CD1c-positive myeloid dendritic cell (primary cell): ENCODE data around the gene LASP1NB.
A peak's percentile ranks its signal among the peaks of the same experiment; 100 is the strongest.
"Not testable (repeated sequence)": the region's sequence is repeated elsewhere in the genome, so short reads cannot be mapped to it uniquely, and the experiment has no call there.

Source experiments
- DNase-seq: peaks from one replicate; pipeline ENCODE4 v3.0.0-alpha.2; 2016; ENCODE audit errors: extremely low spot score

The LASP1NB gene

DNA sequence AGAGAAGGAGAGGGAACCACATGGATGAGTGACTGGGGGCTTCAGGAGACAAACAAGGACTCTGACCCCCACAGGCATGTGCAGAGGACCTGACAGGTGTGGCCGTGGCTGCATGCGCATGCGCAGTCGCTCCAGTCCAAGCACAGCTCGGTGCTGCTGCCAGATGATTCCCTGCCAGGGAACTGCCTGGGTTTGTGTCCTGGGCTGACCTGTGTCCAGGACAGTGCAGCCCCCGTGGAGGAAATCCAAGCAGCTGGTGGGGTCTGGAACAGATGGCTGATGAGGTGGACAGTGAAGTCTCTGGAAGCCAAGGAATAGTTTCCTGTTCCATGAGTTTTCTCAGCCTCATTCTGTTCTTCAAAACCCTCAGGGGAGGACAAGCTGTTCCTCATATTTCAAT, 28.2 kb upstream of the LASP1NB start:
- DNase-seq: no peak

DNA sequence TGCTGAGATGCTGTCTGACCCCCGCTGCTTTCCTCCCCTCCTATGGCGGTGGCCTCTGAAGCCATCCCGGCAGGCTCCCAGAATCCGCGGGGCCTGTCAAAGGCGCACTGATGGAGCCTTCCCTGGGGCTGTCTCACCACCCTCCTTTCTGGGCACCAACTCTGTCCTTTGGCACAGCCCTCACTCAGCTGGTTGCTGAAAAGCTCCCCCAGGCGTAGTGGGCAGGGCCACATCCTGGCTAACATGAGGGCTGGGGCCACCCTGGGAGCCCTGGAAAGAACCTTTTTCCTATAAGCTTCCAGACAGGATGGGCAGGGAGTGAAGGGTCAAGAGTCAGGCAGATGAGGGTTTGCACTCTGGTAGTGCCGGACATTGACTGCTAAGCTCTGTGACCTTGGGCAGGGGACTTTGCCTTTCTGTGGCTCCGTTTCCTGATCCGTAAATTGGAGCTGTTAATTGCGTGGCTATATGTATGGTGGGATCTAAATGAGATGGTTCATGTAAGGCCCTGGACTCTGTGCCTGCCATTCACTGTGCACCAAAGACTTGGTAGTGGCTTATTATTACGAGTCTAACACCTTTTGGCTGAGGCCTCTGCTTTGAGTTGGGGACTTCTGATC, 27.6 kb upstream of the LASP1NB start:
- no peak for DNase-seq

DNA sequence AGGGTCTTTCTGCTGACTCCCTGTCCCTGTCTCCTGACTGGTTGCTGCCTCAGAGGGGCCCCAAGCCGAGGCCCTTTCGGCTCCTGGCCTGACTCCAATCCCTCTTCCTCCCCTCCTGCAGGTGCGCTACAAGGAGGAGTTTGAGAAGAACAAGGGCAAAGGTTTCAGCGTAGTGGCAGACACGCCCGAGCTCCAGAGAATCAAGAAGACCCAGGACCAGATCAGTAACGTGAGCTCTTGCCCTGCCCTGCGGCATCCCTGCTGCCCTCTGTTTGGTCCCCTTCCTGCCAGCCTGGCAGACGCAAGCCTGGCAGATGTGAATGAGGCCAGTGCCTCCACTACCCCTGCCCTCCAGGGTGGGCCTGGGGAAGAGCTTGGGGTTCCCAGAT, 27.1 kb upstream of the LASP1NB start:
- DNase-seq: no peak

DNA sequence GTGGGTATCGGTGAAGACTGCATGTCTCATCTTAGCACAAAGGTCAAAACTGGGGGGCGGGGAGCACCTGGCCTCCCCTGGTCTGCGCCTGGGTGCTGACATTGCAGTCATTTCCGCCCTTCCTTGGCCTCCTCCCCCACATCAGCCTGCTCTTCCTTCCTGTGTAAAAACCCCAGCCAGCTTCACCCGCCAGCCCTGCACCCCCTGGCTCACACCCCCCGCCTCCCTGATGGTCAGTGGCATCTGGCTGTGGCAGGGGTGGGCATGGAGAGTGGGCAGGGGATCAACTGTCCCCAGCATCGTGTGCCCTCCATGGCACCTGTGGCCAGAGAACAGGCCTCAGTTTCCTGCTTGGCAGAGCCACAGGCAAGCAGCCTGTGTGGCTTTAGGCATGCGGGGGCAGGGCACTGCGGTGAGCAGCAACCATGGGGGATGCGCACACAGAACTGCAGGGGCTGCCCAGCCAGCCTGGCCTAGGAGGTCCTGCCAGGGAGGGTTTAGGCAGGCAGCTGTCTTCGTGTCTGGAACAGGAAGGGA, 26.5 kb upstream of the LASP1NB start:
- DNase-seq: peak; percentile 64

DNA sequence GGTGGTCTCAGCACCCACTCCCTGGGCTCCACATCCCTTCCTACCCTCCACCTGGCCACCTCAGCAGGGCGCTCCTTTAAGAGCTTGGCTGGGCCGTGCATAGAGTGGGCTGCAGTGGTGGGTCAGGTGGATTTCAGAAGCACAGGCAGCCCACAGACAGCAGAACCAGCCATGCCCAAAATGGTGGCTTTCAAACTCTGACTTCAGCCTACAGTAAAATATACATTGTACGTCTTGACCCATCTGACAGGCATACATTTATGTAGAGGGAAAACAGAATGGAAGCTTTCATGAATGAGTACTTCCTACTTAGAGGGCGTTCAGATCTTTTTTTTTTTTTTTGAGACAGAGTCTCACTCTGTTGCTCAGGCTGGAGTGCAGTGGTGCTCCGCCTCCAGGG, 26.0 kb upstream of the LASP1NB start:
- no peak for DNase-seq

DNA sequence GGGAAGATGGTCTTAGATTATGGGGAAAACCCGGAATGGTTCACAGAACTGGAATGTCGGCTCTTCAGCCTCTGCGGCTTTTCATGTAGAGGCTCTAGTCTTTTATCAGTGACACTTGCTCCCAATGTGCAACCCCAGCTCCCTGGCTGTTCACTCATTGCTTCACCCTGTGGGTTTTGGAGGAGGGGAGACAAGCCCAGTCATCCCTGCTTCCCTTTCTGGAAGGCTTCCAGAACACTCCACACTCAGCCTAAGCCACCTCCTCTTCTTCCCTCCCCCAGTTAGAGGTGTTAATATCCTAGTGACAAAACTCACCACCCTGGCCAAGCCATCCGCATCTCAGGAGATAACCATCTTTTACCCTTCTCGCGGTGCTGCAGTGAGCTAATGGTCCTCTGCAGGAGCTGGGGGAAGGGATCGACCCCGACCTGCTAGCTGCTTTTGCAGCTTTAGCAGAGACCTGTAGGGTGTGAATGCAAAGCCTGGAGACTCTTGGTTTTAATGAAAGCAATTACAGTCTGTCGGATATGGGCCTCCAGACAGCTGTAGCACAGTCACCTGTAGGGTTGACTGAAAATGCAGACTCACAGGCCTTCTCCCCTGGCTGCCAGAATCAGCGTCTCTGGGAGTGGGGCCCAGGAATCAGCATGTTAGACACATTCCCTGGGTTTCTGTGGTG, 24.3 kb upstream of the LASP1NB start:
- DNase-seq: peak; percentile 89

DNA sequence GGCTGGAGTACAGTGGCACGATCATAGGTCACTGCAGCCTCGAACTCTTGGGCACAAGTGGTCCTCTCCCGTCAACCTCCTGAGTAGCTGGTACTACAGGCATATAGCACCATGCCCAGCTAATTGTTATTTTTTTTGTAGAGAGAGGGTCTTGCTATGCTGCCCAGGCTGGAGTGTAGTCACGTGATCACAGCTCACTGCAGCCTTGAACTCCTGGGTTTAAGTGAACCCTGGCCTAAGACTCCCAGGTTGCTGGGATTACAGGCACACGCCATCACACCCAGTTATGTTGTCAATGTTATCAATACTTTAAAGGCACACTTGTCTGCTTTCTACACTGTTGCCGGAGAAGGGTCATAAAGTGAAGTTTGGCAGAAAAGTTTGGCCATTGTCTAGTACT, 22.0 kb upstream of the LASP1NB start:
- no peak for DNase-seq

DNA sequence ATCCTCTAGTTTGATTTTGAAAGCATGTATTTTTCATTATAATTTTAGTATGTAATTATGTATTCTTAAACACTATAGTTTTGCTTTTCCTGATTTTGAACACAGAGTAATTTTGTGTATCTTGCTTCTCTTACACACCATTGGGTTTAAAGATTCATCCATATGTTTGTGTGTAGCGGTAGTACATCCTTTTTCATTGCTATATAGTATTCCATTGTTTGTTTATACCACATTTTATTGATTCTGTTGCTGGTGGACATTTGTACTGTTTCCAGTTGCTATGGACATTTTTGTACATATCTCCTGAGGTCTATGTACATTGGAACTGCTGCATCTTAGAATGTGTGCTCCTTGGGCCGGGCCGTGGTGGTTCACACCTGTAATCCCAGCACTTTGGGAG, 20.5 kb upstream of the LASP1NB start:
- DNase-seq: no peak

DNA sequence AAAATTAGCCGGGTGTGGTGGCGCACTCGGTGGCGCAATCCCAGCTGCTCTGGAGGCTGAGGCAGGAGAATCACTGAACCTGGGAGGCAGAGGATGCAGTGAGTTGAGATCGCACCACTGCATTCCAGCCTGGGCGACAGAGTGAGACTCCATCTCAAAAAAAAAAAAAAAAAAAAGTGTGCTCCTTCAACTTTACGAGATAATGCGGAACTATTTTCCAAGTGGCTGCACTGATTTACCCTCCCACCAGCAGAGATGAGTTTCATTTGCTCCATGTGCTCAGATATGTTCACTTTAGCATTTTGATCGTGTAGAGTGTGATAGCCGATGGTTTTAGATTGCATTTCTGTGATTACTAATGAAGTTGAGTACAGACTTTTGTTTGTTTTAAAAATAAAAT, 20.0 kb upstream of the LASP1NB start:
- no peak for DNase-seq

DNA sequence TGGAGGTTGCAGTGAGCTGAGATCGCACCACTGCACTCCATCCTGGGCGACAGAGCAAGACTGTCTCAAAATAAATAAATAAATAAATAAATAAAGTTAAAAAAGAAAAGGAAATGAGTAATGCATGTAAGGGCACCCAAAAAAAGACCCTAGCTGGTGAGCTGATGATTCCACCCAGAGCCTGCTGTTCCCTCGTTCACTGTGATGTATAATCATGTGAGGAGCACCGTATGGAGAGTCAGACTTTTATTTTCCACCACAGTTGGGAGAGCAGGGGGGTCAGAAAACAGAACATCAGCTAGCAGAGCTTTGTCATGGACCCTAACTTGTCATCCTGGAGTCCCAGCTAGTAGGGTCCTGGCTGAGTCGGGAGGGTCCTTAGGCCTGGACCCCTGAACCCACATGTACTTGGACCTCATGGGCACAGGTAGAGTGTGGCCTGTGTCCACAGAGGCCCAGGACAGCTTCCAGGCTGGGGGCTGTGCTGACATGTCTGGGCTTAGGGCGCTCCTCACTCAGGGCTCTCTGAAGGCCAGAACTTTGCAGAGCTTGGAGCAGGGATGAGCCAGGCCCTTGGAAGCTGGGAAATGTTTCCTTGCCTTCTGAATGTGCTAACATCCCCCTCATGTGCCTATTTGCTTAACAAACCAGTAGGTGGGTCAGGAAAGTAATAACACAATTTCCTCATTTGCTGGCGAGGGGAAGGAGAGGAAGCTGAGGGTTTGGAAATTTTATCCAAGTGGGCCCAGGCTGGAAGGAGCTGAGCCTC, 18.8 kb upstream of the LASP1NB start:
- peak; percentile 65 for DNase-seq

DNA sequence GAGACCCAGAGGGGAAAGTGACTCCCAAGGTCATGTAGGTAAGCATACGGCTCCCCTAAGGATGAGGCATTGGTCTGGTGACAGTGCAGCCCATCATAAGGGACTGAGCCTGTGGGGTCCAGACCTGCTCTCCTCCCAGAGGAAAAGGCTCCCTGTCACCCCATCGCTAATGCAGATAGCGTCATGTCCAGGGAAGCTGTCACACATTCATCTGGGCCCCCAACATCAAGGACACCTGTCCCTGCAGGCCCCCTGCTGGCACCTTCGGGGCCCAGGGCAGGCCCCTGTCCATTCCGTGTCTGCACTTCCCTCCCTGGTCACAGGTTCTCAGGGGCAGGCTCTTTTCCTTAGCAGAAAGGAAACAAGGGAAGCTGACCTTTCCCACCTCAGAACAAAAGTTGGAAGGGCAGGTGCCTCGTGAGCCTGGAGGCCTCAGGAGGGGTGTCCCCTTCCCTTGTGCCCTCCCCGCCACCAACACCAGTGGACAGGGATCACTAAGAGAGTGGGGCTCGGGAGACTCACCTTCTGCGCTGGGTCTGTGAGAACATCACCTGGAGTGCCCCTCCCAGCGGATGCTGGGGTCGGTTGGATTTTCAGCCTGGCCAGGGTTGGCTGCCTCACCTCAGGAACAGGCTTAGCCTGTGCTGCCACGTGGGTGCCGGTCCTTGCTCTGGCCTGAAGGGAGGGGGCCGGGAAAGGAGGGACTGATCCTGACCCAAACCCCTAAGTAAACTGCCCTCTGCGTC, 17.3 kb upstream of the LASP1NB start:
- DNase-seq: no peak

DNA sequence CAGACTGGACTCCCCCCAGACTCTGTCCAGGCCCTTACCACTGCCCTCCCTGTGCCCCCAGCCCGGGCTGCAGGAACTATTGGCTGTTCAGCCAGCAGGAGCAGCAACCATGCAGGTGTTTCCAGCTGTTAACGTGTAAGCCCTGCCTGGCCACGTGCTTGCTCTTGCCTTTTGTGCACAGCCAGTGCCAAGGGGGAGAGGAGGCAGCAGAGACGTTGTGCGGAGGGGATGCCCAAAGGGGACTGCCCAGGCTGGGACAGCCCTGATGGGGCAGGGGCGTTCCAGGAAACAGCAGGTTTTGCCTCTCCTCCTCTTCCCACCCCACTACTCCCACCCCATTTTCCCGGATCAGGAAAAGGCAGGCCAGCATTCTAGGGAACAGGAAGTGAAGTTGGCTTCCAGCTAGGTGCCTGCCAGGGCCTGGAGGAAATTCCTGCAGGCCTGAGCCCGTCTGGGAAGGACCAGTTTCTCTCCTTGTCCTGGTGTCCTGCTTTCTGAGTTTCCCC, 16.7 kb upstream of the LASP1NB start:
- DNase-seq: no peak

DNA sequence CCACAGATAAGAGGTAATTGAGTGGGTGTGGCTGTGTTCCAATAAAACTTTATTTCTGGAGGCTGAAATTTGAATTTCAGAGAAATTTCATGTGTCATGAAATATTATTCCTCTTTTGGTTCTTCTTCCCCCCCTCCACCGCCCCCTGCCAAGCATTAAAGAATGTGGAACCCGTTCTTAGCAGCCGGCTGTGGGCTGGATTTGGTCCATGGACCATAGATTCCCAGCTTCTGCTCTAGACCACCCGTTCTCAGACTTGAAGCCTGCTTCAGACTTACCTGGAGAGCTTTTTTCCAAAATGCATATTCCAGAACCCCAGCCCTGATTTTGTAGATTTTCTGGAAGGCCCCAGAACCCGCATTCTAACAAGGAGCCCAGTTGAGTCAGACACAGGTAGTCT, 15.1 kb upstream of the LASP1NB start:
- no peak for DNase-seq

DNA sequence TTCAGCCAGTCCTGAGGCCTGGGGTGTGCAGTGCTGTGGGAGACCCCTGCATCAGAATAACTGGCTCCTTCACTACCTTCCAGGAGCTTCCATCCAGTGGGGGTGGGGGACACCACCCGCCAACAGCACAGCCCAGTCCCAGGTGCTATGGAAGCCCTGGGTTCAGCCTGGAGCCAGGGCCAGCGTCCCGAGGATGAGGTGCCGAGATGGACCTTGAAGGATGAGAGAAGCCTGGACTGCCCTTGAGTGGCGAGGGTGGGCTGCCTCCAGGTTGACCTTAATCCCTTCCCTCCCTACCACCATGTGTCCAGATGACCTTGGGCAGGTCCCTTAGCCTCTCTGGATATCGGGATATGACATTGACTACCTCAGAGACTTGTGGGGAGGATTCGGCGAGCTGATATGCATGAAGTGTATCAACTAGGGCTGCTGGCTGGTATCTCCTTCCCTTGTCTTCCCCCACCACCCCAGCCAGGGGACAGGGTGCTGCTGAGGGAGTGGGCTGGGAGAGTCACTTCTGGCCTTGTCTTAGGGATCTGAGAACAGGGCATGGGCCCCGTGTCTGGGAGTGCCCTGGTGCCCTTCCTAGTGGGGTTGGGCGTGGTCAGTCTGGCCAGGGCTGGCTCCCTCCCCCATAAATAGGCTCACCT, 14.2 kb upstream of the LASP1NB start:
- no peak for DNase-seq

DNA sequence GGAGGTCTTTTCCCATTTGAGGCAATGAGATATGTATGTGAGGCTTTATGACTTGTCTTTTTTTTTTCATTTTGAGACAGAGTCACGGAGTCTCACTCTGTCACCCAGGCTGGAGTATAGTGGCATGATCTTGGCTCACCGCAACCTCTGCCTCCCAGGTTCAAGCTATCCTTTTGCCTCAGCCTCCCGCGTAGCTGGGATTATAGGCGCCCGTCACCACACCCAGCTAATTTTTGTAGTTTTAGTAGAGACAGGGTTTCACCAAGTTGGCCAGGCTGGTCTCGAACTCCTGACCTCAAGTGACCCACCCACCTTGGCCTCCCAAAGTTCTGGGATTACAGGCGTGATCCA, 13.7 kb upstream of the LASP1NB start:
- DNase-seq: not testable (repeated sequence)

DNA sequence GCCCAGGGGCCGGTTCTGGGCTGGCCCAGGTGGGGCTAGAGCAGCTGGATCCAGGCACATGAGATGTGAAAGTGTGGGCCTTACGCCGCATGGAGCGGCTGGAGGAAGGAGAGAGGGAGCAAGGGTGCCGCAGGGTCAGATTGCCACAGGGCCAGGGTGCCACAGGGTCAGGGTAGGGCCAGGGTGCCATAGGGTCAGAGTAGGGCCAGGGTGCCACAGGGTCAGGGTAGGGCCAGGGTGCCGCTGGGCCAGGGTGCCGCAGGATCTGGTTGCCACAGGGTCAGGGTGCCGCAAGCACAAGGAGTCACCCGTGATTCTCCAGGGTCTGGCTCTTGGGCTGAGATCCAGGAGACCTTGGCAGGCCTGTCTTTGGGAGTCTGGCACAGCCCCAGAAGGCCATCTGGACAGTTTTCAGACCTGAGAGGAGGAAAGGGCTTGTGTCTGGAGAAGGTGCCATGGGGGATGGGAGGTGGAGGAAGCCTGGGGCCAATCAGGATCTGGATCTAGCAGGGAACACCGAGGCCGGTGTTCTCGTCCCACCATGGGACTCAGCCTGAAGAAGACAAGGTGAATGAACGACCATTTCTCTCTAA, 13.1 kb upstream of the LASP1NB start:
- no peak for DNase-seq

DNA sequence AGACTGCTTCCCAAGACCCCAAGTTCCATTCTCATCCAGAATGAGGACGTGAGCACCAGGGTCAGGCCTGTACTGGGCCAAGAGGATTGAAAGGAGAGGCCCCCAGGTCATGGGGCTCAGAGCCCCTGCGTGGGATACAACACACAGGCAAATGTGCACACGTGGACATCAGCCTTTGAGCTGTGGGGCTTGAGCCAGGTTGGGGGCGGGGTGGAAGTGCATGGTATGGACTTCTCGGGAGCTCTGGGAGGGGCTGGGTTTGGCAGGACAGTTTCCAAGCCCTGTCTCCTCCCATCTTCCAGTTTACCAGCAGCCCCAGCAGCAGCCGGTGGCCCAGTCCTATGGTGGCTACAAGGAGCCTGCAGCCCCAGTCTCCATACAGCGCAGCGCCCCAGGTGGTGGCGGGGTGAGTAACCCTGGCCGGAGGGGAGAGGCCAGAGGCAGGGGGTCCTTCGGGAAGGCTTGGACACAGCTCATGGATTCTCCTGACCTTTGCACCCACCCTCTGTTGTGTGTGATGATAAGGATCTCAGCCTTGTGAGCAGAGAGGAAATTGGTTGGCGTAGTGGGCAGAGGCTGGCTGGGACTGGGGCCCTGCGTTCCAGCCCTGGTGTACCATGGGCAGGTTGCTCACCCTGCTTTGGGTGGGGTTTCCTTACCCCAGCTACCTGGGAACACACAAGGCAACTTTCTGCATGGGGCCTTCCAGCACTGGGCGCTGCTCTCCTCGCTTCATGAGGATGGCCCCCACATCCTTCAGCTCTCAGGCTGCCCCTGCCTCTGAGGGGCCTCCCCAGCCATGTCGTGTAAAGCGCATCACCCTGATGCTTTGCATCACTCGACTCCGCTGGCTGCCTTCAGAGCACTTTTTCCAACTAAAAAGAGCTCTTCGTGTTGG, 10.4 kb upstream of the LASP1NB start:
- no peak for DNase-seq

DNA sequence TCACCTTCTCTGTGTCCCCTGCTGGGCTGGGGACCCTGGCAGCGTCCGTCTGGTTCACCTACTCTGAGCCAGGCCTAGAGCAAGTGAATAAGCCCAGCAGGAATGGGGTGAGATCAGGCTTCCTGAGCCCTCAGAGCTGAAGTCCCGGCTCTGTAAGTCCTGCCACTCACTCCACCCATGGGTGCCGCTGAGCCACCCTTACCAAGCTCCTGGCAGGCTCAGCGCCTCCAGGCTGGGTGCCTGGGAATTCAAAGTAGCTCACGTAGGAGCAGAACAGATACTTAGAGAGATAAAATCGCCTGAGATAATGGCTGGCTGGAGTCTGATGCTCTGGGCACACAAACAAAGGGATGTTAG, 9.8 kb upstream of the LASP1NB start:
- no peak for DNase-seq

DNA sequence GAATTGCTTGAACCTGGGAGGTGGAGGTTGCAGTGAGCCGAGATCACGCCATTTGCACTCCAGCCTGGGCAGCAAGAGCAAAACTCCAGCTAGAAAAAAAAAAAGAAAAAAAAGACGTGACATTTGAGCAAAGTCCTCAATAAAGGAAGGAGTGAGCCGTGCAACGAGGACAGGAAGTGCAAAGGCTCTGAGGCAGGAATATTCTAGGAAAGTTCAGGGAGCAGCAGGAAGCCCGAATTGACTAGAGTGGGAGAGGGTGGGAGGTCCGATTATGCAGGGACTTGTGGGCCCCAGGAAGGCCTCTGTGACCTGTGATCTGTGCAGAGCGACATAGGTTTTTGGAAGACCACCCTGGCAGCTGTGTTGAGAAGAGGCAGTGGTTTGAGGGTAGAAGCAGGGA, 8.6 kb upstream of the LASP1NB start:
- DNase-seq: no peak

DNA sequence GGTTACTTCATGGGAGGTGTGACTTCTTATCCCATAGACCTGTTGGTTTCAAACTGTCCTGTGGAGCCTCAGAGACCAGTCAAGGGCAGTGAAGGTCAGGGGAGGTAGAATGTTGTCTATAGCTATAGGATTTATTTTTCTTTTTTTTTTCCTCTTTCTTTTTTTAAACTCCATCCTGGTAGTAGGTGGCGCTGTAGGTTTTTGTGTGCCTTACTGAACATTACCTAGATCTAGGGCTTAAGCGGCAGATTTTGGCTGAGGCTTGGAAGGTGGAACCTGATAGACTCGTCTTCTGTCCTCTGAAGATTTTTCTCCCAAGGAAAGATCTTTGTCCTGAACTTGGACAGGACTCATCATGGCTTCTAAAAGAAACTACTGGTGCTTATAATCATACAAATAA, 8.2 kb upstream of the LASP1NB start:
- no peak for DNase-seq
